ENCODE data around the gene TRAPPC3L.

Gene TRAPPC3L

DNA sequence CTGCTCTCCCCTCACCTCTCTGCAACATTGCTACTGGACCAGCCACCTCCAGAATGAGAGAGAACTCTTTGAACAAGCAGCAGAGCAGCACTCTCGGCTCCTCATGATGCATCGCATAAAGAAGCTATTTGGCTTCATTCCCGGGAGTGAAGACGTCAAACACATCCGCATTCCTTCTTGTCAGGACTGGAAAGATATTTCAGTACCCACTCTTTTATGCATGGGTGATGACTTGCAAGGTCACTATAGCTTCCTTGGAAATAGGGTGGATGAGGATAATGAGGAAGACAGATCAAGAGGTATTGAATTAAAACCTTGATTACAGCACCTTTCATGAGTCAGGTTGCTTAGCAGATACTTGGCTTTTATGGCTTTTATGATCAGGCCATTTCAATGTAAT is 12.4 kb upstream of the TRAPPC3L start:
- no peak for DNase-seq

DNA sequence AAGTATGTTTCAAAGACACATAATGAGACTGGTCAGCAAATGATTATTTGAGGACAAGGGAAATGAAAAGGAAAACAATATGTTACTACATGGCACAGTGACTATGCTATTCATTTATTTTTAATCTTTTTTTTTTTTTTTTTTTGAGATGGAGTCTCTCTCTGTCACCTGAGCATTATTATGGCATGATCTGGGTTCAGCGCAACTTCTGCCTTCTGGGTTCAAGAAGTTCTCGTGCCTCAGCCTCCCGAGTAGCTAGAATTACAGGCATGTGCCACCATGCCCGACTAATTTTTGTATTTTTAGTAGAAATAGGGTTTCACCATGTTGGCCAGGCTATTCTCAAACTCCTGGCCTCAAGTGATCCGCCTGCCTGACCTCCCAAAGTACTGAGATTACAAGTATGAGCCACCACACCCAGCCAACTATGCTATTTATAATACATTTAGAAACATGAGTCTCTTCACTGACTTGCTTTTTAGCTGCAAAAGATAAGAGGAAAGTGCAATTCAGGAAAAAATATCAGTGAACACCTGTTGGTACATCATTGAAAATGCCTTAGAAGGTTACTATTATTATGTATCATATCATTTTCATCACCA is 11.4 kb upstream of the TRAPPC3L start:
- DNase-seq: no peak

DNA sequence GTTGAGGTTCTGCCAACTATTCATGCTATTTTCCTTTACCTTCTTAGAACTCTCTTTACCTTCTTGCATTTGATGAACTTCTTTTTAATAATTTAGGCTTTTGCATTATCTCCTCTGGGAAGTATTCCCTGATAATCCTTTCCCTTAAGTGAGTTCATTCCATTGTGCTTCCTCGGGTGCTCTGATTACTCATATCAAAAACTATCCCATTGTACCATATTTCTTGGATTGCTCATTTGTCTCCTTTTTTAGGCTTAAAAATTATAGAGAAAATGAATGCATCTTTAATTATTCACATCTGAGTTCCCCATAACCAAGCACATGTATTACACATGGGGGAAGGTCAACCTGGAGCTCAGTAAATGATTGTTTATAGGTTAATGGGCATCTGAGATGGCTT is 10.6 kb upstream of the TRAPPC3L start:
- no peak for DNase-seq

- DNase-seq: no peak
Measured at GRCh38 chr6:116553451-116553850, 8.0 kb upstream of the TRAPPC3L start, which contains the start of gene CALHM4. Gene CALHM4 (plus strand): TSS chr6:116553751. CDS start chr6:116553794, 43 bp downstream.

DNA sequence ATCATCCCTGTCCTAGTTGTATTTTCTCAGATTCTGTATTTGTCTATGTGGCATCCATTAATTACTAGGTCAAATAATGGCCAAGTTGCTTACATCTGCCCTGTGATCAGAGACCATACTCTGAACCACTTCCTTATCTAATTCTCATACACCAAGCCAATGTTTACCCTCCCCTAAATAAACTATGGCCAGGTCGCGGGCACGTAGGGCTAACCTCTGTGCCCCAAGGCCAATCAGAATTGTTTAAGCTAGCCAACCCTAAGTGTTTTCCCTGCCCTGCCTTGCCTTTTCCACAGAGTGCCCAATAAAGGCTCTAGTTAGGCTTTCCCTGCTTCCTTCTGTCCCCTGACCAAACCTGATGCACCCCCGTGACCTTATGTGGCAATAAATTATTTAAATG is 5.3 kb upstream of the TRAPPC3L start:
- DNase-seq: no peak

DNA sequence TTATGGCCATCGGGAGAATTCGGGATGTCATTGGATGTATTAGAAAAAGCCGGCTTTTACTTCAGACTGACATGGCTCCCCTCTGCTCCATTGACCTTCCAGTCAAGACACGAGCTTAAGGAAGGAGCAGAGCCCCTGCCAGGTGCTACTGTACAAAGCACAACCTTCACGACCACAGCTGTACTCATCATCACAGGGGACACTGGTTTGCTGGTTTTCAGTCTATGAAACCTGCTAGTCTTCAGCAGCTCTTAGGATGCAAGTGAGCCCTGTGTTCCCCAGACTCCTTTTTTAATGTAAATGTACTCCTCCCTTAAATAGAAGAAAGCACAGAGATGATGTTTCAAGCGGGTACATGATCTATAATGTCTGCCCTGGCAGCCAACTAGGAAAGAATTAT is 1.9 kb upstream of the TRAPPC3L start:
- no peak for DNase-seq

- no peak for DNase-seq
Measured at GRCh38 chr6:116543149-116543548, 2.3 kb downstream of the TRAPPC3L start.

DNA sequence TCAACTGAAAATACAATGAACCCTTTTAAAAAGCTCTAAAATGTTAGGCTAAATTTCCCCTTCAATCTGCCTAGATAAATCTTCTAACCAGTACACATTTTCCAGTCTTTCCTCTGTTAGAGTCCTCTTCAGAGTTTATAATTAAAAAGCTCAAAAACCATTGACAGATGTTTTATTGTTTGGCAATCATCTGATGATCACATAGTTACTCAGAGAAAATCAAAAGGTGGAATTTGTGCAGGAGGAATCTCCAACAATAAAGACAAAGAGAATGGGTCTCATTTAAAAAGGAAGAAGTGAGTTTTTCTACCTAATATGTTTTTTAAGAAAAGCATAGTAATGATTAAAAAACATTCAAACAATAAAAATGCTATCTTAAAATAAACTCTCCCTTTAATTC is 3.1 kb downstream of the TRAPPC3L start:
- no peak for DNase-seq

DNA sequence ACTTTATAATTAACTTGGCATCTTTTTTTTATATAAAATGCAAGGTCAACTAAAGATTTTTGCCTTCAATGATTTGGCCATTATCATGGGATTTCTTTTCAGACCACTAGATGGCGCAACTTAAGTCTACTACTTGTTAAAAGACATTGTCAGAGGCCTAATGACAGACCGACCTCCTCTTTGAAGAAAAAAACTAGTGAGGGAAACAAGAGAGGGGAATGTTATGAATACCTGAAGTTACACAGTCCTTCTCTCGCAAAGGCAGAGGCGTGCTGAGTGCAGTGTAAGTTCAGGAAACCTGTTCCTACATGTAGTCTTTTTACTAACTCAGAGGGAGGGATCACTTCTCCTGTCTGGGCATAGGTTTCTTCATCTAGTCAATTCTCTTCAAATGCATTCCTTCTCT is 9.3 kb downstream of the TRAPPC3L start:
- DNase-seq: no peak

- no peak for DNase-seq
Measured at GRCh38 chr6:116535109-116535508, 10.4 kb downstream of the TRAPPC3L start.

DNA sequence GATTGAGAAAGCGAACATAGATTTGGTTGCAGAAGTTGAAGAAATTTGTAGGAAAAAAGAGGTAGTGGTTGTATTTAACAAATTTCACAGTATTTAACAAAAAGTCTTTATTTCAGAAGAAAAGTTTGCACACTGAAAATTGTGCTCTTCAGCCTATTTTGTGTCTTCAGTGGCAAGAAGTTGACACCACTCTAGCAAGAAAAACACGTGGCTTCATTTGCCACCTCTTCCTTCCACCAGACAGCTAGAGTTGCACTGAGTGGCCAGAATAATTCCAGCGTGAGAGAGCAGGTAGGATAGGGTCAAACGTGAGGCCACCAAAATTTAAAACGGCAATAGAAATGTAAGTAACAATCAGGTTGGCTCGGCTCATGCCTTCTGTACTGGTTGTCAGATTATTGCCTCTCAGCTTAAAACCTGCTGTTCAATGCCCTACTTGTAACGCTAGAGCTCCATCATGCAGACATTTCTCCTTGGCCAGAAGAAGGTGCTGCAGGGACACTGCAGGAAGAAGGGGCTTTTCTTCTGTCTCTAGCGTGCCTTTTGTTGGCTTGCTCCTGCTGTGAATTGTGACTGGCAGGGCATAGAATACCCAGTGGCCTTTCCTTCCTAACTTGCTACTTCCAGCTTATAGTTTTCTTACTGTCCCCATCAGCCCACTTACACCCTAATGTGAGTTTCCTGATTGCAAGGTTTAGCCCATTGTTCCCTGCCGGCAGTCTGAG is 12.1 kb downstream of the TRAPPC3L start:
- no peak for DNase-seq

DNA sequence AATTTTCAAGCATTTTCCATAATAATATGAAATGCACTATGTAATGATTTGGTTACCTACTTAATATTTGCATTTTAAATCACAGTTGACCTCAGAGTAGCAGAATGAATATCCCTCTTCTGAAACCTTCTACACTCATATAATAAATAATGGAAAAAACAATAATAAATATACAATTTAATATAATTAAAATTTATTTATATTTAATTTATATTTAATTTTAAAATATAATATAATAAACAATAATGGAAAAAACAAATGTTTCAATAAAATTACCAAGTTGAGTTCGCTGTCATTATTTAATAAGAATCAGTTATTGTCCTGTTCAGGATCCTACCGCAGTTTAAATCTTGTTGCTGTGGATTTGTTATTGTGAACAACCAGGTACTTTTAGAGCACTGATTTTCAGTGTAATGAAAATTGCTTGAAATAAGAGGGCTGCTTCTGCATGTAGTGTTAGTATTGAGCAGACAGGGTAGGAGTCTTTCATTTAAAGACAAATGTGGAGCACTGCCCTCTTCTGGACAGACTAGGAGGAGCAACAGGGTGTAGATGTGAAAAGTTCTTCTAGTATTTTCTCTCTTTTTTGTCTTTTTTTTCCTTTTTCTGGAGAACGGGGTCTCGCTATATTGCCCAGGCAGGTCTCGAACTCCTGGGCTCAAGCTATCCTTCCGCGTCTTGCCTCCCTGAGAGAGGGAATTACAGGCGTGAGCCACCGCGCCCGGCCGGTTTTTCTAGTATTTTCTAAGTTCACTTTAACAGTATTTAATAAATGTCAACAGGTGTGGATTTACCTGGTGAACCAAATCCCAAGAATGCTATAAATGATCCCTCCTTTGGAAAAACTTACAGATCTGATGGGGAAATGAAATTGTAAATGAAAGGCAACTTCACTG is 13.6 kb downstream of the TRAPPC3L start:
- no peak for DNase-seq

GRCh38 chr6:116530436-116530835 is 15.0 kb downstream of the TRAPPC3L start:
- DNase-seq: no peak

DNA sequence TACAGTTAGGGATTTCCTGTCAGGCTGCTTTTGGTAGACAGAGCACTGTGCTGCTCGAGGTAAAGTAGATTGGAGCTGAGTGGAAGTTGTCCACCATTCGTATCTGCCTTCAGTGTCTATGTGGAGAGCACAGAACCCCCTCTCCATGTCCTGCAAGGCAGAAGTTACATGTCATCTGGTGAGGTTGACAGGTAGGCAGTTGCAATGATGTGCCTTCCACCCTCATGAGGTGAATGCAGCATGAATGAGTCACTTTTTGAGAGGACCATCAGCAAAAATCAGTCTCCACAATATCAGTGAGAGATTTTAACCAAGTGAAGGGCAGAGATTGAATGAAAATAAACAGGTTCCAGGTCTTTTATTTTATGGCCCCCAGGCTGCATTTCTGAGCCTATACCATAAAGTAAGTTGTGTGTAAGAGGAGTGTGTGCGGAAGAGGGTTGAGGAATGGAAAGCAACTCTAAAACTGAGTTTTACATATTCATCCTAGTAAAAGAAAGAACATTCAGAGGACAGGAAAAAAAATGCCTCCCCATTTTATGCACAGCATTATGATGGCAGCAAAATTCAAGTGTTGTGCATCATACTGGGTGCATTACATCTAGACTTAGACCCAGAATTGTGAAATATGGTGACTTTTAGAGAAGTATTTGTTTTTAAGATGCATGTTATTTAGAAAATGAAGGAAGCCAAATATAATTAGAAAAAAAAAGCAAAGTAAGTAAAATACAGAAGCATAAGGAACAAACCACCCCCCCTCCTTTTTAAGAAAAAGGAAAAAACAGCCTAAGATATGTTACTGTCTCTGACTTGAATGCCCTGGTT is 15.8 kb downstream of the TRAPPC3L start:
- DNase-seq: no peak

DNA sequence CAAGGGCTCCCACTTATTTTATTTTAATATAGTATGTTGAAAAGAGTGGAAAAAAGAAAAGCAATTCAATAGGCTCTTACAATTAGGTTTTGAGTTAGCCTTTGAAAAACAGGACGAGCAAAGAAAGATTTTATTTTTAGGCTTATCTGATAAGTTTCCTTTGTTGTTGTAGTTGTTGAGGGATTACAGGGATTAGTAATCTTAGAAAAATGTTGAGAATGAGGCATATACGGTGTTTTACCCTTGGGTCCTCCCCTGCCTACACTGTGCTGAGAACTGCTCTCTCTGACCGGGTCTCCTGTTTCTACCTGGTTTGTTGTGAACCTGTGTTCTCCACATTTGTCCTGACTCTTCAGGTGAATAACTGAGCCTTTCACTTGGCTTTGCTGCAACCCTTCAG is 16.7 kb downstream of the TRAPPC3L start:
- DNase-seq: no peak

- DNase-seq: no peak
Measured at GRCh38 chr6:116528133-116528532, 17.4 kb downstream of the TRAPPC3L start.

GRCh38 chr6:116524236-116524635 is 21.2 kb downstream of the TRAPPC3L start:
- DNase-seq: no peak

DNA sequence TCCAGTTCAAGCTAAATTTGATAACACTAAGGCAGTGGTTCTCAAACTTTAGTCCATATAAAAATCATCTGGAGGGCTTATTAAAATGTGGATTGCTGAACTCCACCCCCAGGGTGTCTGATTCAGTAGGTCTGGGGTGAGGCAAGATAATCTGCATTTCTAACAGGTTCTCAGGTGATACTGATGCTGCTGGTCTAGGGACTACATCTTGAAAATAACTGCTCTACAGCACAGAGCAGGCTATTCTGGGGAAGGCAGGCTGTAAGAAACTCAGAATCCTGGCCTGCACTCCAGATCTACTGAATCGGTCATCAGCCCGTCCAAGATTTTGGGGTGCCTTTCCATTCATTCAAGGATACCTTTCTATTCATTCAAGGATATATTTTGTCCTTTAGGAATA is 22.6 kb downstream of the TRAPPC3L start:
- no peak for DNase-seq

GRCh38 chr6:116518621-116519368 is 26.7 kb downstream of the TRAPPC3L start:
- DNase-seq: no peak

DNA sequence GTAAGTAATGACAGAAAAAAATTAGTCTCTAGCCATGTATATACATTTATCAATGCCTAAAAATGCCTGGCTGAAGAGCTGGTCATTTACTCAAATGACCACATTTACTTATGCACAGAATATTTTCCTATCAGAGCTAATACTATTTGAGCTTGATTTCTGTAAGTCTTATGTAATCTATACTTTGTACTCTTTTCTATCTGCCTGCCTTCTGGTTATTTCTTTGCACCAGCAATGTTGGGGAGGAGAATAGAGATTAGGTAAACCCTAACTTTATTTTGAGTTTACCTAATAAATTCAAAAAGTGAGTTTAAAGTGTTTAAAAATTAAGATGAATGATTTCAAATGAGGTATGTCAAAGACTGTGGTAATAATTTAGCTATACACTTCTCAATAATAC is 30.3 kb downstream of the TRAPPC3L start:
- no peak for DNase-seq

GRCh38 chr6:116514111-116514510 is 31.4 kb downstream of the TRAPPC3L start:
- no peak for DNase-seq
